ENCODE results near the gene SESN1.
"Not testable (repeated sequence)": the region's sequence is repeated elsewhere in the genome, so short reads cannot be mapped to it uniquely, and the experiment has no call there.

DNA sequence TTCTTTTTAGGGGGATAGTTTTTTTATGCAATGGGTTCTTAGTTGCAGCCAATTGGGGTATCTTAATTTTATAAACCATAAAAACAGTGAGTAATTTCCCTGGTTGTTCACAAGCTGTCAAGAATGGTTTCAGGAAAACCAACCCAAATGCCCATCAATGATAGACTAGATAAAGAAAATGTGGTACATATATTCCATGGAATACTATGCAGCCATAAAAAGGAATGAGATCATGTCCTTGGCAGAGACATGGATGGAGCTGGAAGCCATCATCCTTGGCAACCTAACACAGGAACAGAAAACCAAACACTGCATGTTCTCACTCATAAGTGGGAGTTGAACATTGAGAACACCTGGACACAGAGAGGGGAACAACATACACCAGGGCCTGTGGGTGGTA, 47.4 kb upstream of the SESN1 start:
- TF ChIP-seq NFRKB (IDR thresholded peaks at IDR 0.05); BHLHE40 (IDR thresholded peaks at IDR 0.05; ENCODE audit: borderline replicate concordance); FOXM1 (IDR thresholded peaks at IDR 0.05; ENCODE audit: borderline replicate concordance); SP1 (IDR thresholded peaks at IDR 0.05); ARNT (IDR thresholded peaks at IDR 0.05); FOXK2 (IDR thresholded peaks at IDR 0.05); ZNF384 (IDR thresholded peaks at IDR 0.05); SUZ12 (IDR thresholded peaks at IDR 0.05); PKNOX1 (IDR thresholded peaks at IDR 0.05); ELF4 (IDR thresholded peaks at IDR 0.05); L3MBTL2 (conservative IDR thresholded peaks at IDR 0.05): not testable (repeated sequence)

Measured in HEK293T (cell line).